Mesendoderm (in vitro differentiated cells): Measurements from ENCODE around the gene SLC34A2.

Source experiments
- DNase-seq: peaks from one replicate; pipeline ENCODE4 v3.0.0; 2013
- H2AK5ac ChIP-seq: 2 replicates; pipeline ENCODE4 v1.6.1; 2013; ENCODE audit warnings: low read length, inconsistent platforms
- H2BK120ac ChIP-seq: 2 replicates; pipeline ENCODE4 v1.6.1; 2013; ENCODE audit warnings: low read depth, mild to moderate bottlenecking, low read length, moderate library complexity, mixed read lengths
- H2BK15ac ChIP-seq: replicated peaks from 2 replicates; pipeline ENCODE4 v1.6.1; 2013; ENCODE audit warnings: low read depth, mild to moderate bottlenecking, moderate library complexity
- H2BK5ac ChIP-seq: 2 replicates; pipeline ENCODE4 v1.6.1; 2013; ENCODE audit warnings: low read length, inconsistent platforms
- H3K18ac ChIP-seq: 2 replicates; pipeline ENCODE4 v1.6.1; 2013; ENCODE audit warnings: mild to moderate bottlenecking, low read length, mixed read lengths
- H3K23ac ChIP-seq: one replicate; pipeline ENCODE4 v1.6.1; 2013; ENCODE audit warnings: low read length
- H3K27ac ChIP-seq: 2 replicates; pipeline ENCODE4 v1.5.1; 2013; ENCODE audit warnings: low read depth, mild to moderate bottlenecking, inconsistent platforms, low read length, moderate library complexity
- H3K27me3 ChIP-seq: 2 replicates; pipeline ENCODE4 v1.6.1; 2013; ENCODE audit warnings: low read length, control low read depth, mild to moderate bottlenecking, inconsistent platforms; ENCODE audit not compliant: insufficient read depth, poor library complexity
- H3K36me3 ChIP-seq: 2 replicates; pipeline ENCODE4 v1.6.1; 2013; ENCODE audit warnings: low read length, inconsistent platforms; ENCODE audit not compliant: control insufficient read depth, insufficient read depth
- H3K4ac ChIP-seq: one replicate; pipeline ENCODE4 v1.6.1; 2013; ENCODE audit warnings: low read depth, mild to moderate bottlenecking, low read length, moderate library complexity
- H3K4me1 ChIP-seq: 2 replicates; pipeline ENCODE4 v1.6.1; 2013; ENCODE audit warnings: low read depth, low read length, inconsistent platforms; ENCODE audit not compliant: control insufficient read depth
- H3K4me2 ChIP-seq: 2 replicates; pipeline ENCODE4 v1.6.1; 2013; ENCODE audit warnings: low read length
- H3K4me3 ChIP-seq: 2 replicates; pipeline ENCODE4 v1.5.1; 2013; ENCODE audit warnings: mild to moderate bottlenecking, low read length
- H3K56ac ChIP-seq: one replicate; pipeline ENCODE4 v1.6.1; 2013; ENCODE audit warnings: low read length
- H3K79me1 ChIP-seq: 2 replicates; pipeline ENCODE4 v1.6.1; 2013; ENCODE audit warnings: low read length, inconsistent platforms
- H3K79me2 ChIP-seq: 2 replicates; pipeline ENCODE4 v1.6.1; 2013; ENCODE audit warnings: mild to moderate bottlenecking, low read length; ENCODE audit not compliant: control insufficient read depth, insufficient read depth
- H3K9ac ChIP-seq: 2 replicates; pipeline ENCODE4 v1.6.1; 2013; ENCODE audit warnings: low read length, inconsistent platforms
- H4K5ac ChIP-seq: one replicate; pipeline ENCODE4 v1.6.1; 2013; ENCODE audit warnings: low read length
- H4K8ac ChIP-seq: one replicate; pipeline ENCODE4 v1.6.1; 2013; ENCODE audit warnings: low read depth, mild to moderate bottlenecking, control low read depth, low read length, moderate library complexity
- WGBS: extraction: QIAGEN DNeasy Blood & Tissue Kit; methylation state at CpG from one replicate; pipeline ENCODE4 v1.1.7; 2013; ENCODE audit warnings: low lambda C conversion rate, missing lambda C conversion rate; ENCODE audit not compliant: insufficient coverage; ENCODE audit errors: extremely low coverage; 5-methylcytosine and 5-hydroxymethylcytosine counted together

SLC34A2 gene

DNA sequence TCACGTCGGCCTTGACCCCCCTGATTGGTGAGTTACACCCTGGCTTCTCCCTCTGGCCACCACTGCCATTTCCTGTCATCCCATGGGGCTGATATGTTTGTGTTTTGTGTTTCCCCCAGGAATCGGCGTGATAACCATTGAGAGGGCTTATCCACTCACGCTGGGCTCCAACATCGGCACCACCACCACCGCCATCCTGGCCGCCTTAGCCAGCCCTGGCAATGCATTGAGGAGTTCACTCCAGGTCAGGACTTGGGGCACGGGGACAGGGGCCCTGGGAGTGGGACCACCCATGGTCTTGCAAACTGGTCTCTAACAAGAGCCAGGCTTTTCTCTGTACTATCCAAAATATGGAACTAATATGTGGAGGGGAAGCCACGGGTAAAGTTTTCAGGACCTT lies 18.7 kb downstream of the SLC34A2 start:
- H3K56ac ChIP-seq = no peak overlapping the region
- no peak overlapping the region for H2AK5ac ChIP-seq
- H3K23ac ChIP-seq = no peak overlapping the region
- no peak for DNase-seq
- no peak overlapping the region for H3K4me3 ChIP-seq
- no peak overlapping the region for H4K8ac ChIP-seq
- no peak overlapping the region for H3K4me2 ChIP-seq
- H2BK15ac ChIP-seq = no peak overlapping the region
- H3K4me1 ChIP-seq = no peaks in the 10 kb centered on the region
- no peak overlapping the region for H4K5ac ChIP-seq
- no peak overlapping the region for H2BK120ac ChIP-seq
- no peaks in the 10 kb centered on the region for H3K36me3 ChIP-seq
- no peak overlapping the region for H3K18ac ChIP-seq
- H3K27me3 ChIP-seq = no peaks in the 10 kb centered on the region
- no CpG with 5 or more reads among the region's 10 CpGs for WGBS
- H3K27ac ChIP-seq = no peak overlapping the region
- no peak overlapping the region for H3K9ac ChIP-seq
- no peaks in the 10 kb centered on the region for H3K79me2 ChIP-seq
- H3K79me1 ChIP-seq = no peaks in the 10 kb centered on the region
- no peak overlapping the region for H2BK5ac ChIP-seq
- no peak overlapping the region for H3K4ac ChIP-seq

DNA sequence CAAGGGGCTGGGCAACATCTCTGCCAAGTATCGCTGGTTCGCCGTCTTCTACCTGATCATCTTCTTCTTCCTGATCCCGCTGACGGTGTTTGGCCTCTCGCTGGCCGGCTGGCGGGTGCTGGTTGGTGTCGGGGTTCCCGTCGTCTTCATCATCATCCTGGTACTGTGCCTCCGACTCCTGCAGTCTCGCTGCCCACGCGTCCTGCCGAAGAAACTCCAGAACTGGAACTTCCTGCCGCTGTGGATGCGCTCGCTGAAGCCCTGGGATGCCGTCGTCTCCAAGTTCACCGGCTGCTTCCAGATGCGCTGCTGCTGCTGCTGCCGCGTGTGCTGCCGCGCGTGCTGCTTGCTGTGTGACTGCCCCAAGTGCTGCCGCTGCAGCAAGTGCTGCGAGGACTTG lies 20.6 kb downstream of the SLC34A2 start:
- Histone ChIP-seq H3K4me3 (no peak overlapping the region), H3K4ac (no peak overlapping the region), H2BK120ac (no peak overlapping the region), H4K5ac (no peak overlapping the region), H3K18ac (no peak overlapping the region), H4K8ac (no peak overlapping the region), H3K79me2 (no peaks in the 10 kb centered on the region), H2AK5ac (no peak overlapping the region), H3K4me2 (no peak overlapping the region), H2BK5ac (no peak overlapping the region), H3K27ac (no peak overlapping the region), H3K56ac (no peak overlapping the region), H3K9ac (no peak overlapping the region), H3K79me1 (no peaks in the 10 kb centered on the region), H2BK15ac (no peak overlapping the region), H3K36me3 (no peaks in the 10 kb centered on the region), H3K27me3 (no peaks in the 10 kb centered on the region), H3K23ac (no peak overlapping the region), H3K4me1 (no peaks in the 10 kb centered on the region)
- WGBS = no CpG with 5 or more reads among the region's 30 CpGs
- DNase-seq = no peak

DNA sequence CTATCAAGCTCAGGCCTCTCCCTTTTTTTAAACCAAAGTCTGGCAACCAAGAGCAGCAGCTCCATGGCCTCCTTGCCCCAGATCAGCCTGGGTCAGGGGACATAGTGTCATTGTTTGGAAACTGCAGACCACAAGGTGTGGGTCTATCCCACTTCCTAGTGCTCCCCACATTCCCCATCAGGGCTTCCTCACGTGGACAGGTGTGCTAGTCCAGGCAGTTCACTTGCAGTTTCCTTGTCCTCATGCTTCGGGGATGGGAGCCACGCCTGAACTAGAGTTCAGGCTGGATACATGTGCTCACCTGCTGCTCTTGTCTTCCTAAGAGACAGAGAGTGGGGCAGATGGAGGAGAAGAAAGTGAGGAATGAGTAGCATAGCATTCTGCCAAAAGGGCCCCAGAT lies 21.5 kb downstream of the SLC34A2 start:
- Histone ChIP-seq H3K4me1 (no peaks in the 10 kb centered on the region), H4K5ac (no peak overlapping the region), H2BK5ac (no peak overlapping the region), H3K56ac (no peak overlapping the region), H3K4me3 (no peak overlapping the region), H3K27ac (no peak overlapping the region), H3K4ac (no peak overlapping the region), H3K18ac (no peak overlapping the region), H2BK15ac (no peak overlapping the region), H3K79me2 (no peaks in the 10 kb centered on the region), H2AK5ac (no peak overlapping the region), H3K36me3 (no peaks in the 10 kb centered on the region), H3K27me3 (no peaks in the 10 kb centered on the region), H2BK120ac (no peak overlapping the region), H3K4me2 (no peak overlapping the region), H3K79me1 (no peaks in the 10 kb centered on the region), H4K8ac (no peak overlapping the region), H3K9ac (no peak overlapping the region), H3K23ac (no peak overlapping the region)
- no peak for DNase-seq
- no CpG with 5 or more reads among the region's 3 CpGs for WGBS

DNA sequence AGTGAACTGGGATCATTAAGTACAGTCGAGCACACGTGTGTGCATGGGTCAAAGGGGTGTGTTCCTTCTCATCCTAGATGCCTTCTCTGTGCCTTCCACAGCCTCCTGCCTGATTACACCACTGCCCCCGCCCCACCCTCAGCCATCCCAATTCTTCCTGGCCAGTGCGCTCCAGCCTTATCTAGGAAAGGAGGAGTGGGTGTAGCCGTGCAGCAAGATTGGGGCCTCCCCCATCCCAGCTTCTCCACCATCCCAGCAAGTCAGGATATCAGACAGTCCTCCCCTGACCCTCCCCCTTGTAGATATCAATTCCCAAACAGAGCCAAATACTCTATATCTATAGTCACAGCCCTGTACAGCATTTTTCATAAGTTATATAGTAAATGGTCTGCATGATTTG lies 22.3 kb downstream of the SLC34A2 start:
- no peak for DNase-seq
- H2BK15ac ChIP-seq = no peak overlapping the region
- WGBS = no CpG with 5 or more reads among the region's 5 CpGs

DNA sequence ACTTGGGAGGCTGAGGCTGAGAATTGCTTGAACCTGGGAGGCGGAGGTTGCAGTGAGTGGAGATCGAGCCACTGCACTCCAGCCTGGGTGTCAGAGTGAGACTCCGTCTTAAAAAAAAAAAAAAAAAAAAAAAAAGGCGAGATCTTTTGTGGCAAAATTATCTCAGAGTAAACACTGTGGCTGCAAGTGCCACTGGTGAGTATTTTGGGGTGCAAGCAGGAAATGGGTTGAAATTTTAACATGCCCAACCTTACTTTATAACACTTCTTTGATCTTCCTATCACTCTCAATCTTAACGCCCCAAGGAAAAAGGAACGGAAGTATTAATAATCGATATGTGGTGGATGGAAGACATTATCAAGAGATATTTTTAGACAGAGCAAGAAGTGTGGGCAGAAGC lies 32.1 kb downstream of the SLC34A2 start:
- H3K4me1 ChIP-seq = no peaks in the 10 kb centered on the region

More for the DNA sequence above, 22.3 kb downstream of the SLC34A2 start:
- Histone ChIP-seq H4K5ac (no peak overlapping the region), H3K18ac (no peak overlapping the region), H3K4me3 (no peak overlapping the region), H3K23ac (no peak overlapping the region), H3K9ac (no peak overlapping the region), H3K4me2 (no peak overlapping the region), H3K4ac (no peak overlapping the region), H2BK120ac (no peak overlapping the region), H2AK5ac (no peak overlapping the region), H3K56ac (no peak overlapping the region), H3K79me1 (no peaks in the 10 kb centered on the region), H3K79me2 (no peaks in the 10 kb centered on the region), H3K36me3 (no peaks in the 10 kb centered on the region), H4K8ac (no peak overlapping the region), H3K27ac (no peak overlapping the region), H3K4me1 (no peaks in the 10 kb centered on the region), H2BK5ac (no peak overlapping the region), H3K27me3 (no peaks in the 10 kb centered on the region)

DNA sequence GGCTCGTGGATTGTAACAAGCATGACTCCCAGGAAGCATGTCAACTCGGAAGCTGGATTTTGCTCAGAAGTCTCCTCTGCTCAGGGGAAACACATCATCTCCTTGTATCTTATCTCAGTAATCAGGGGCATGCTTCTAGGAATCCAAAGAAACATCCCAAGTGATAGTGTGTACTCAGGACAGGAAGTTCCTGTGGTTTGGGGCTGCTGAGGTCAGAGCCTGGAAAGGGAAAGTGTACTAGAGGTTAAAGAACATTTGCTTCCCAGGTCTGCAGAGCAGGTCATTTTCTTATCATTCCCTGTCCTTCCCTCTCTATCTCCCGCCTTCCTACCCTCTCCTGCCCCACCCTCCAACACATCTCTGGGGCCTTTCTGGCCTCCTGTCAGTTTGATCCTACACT lies 38.8 kb downstream of the SLC34A2 start:
- no peak overlapping the region for H2AK5ac ChIP-seq
- H3K27me3 ChIP-seq = no peaks in the 10 kb centered on the region
- no peak overlapping the region for H4K5ac ChIP-seq
- DNase-seq = peak; percentile 97
- no peak overlapping the region for H3K4me3 ChIP-seq
- H2BK5ac ChIP-seq = no peak overlapping the region
- H3K4me2 ChIP-seq = no peak overlapping the region
- no peak overlapping the region for H3K18ac ChIP-seq
- no peak overlapping the region for H3K27ac ChIP-seq
- H3K79me2 ChIP-seq = no peaks in the 10 kb centered on the region
- no peak overlapping the region for H2BK15ac ChIP-seq
- WGBS = no CpG with 5 or more reads among the region's 3 CpGs
- no peaks in the 10 kb centered on the region for H3K36me3 ChIP-seq
- no peak overlapping the region for H3K9ac ChIP-seq
- H3K56ac ChIP-seq = no peak overlapping the region
- H3K79me1 ChIP-seq = no peaks in the 10 kb centered on the region
- no peak overlapping the region for H2BK120ac ChIP-seq
- H4K8ac ChIP-seq = no peak overlapping the region
- no peak overlapping the region for H3K4ac ChIP-seq
- H3K4me1 ChIP-seq = peaks cover 5% of the 10 kb centered on the region
- H3K23ac ChIP-seq = no peak overlapping the region

More for the DNA sequence above, 32.1 kb downstream of the SLC34A2 start:
- DNase-seq = no peak
- no peak overlapping the region for H3K56ac ChIP-seq
- H4K5ac ChIP-seq = no peak overlapping the region
- WGBS = no CpG with 5 or more reads among the region's 7 CpGs
- H3K4ac ChIP-seq = no peak overlapping the region
- H3K18ac ChIP-seq = no peak overlapping the region
- H3K27ac ChIP-seq = no peak overlapping the region
- H3K9ac ChIP-seq = no peak overlapping the region
- H4K8ac ChIP-seq = no peak overlapping the region
- no peaks in the 10 kb centered on the region for H3K36me3 ChIP-seq
- no peaks in the 10 kb centered on the region for H3K27me3 ChIP-seq
- H3K79me1 ChIP-seq = no peaks in the 10 kb centered on the region
- H3K23ac ChIP-seq = no peak overlapping the region
- H3K4me3 ChIP-seq = no peak overlapping the region
- H2BK120ac ChIP-seq = no peak overlapping the region
- no peak overlapping the region for H2BK5ac ChIP-seq
- no peak overlapping the region for H3K4me2 ChIP-seq
- H2AK5ac ChIP-seq = no peak overlapping the region
- H2BK15ac ChIP-seq = no peak overlapping the region
- H3K79me2 ChIP-seq = no peaks in the 10 kb centered on the region
